ENCODE results near the gene PES1. TPM values are rescaled to one million over a fixed set of nuclear protein-coding genes. Genes with fewer than 3 reads are reported as not detected.

Gene PES1
- total and polyA plus RNA-seq, 2 of the 13 experiments (the other 11 are each of a cell fraction or from before 2014, with no cell fraction given): 65.1 to 94.7 TPM

- TF ChIP-seq CREB1 (IDR thresholded peaks at IDR 0.05) (peak; percentile 96), CREB1 (CRISPR knock-in tag; IDR thresholded peaks at IDR 0.05) (peak; percentile 99), IRF1 (CRISPR knock-in tag; IDR thresholded peaks at IDR 0.05; ENCODE audit: low read depth) (no peak), ZNF501 (CRISPR knock-in tag; IDR thresholded peaks at IDR 0.05) (no peak), MED1 (CRISPR knock-in tag; IDR thresholded peaks at IDR 0.05) (peak; percentile 49), MXI1 (IDR thresholded peaks at IDR 0.05; ENCODE audit: borderline replicate concordance, low read depth, low read length) (peak; percentile 99), ZNF543 (CRISPR knock-in tag; IDR thresholded peaks at IDR 0.05) (no peak), ZBTB44 (CRISPR knock-in tag; IDR thresholded peaks at IDR 0.05) (no peak), ISX (CRISPR knock-in tag; conservative IDR thresholded peaks at IDR 0.05) (no peak), NFYC (CRISPR knock-in tag; IDR thresholded peaks at IDR 0.05) (0 out of 2 replicates have a peak, but pooled peaks have one; percentile 32), SOX6 (IDR thresholded peaks at IDR 0.05) (no peak), SOX6 (CRISPR knock-in tag; IDR thresholded peaks at IDR 0.05) (peak; percentile 65), ZNF576 (CRISPR knock-in tag; IDR thresholded peaks at IDR 0.05) (no peak), ZFY (CRISPR knock-in tag; IDR thresholded peaks at IDR 0.05) (peak; percentile 84), ZZZ3 (CRISPR knock-in tag; IDR thresholded peaks at IDR 0.05; ENCODE audit: borderline replicate concordance) (peak; percentile 44; the same call in 1 of the 2 replicates), KAT8 (CRISPR knock-in tag; IDR thresholded peaks at IDR 0.05) (peak; percentile 87)
- TF ChIP-seq, protein P1, sequence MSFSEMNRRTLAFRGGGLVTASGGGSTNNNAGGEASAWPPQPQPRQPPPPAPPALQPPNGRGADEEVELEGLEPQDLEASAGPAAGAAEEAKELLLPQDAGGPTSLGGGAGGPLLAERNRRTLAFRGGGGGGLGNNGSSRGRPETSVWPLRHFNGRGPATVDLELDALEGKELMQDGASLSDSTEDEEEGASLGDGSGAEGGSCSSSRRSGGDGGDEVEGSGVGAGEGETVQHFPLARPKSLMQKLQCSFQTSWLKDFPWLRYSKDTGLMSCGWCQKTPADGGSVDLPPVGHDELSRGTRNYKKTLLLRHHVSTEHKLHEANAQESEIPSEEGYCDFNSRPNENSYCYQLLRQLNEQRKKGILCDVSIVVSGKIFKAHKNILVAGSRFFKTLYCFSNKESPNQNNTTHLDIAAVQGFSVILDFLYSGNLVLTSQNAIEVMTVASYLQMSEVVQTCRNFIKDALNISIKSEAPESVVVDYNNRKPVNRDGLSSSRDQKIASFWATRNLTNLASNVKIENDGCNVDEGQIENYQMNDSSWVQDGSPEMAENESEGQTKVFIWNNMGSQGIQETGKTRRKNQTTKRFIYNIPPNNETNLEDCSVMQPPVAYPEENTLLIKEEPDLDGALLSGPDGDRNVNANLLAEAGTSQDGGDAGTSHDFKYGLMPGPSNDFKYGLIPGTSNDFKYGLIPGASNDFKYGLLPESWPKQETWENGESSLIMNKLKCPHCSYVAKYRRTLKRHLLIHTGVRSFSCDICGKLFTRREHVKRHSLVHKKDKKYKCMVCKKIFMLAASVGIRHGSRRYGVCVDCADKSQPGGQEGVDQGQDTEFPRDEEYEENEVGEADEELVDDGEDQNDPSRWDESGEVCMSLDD (CRISPR knock-in tag; IDR thresholded peaks at IDR 0.05; ENCODE audit: borderline replicate concordance): no peak
- TF ChIP-seq, protein P2, sequence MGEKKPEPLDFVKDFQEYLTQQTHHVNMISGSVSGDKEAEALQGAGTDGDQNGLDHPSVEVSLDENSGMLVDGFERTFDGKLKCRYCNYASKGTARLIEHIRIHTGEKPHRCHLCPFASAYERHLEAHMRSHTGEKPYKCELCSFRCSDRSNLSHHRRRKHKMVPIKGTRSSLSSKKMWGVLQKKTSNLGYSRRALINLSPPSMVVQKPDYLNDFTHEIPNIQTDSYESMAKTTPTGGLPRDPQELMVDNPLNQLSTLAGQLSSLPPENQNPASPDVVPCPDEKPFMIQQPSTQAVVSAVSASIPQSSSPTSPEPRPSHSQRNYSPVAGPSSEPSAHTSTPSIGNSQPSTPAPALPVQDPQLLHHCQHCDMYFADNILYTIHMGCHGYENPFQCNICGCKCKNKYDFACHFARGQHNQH (CRISPR knock-in tag; IDR thresholded peaks at IDR 0.05): peak; percentile 65
Observed at GRCh38 chr22:30591588-30592359, at the start of gene PES1 (continued).

Measured in HepG2 (cell line).